T-helper 2 cell treated with Interferon-gamma antibody and Interleukin-4, amounts not matched to agents 5 μg/mL and 100 μg/mL, for 36 hours (primary cell): Measurements from ENCODE around the gene SNED1.

Experiments
- DNase-seq: peaks from one replicate; pipeline ENCODE4 v3.0.0; 2021; ENCODE audit warnings: low spot score
- H3K27ac Mint-ChIP-seq: one replicate; pipeline ENCODE4 v1.8.0; 2021; ENCODE audit warnings: mild to moderate bottlenecking, mixed read lengths
- H3K27me3 Mint-ChIP-seq: one replicate; pipeline ENCODE4 v1.8.0; 2021; ENCODE audit warnings: low read depth, mixed read lengths
- H3K36me3 Mint-ChIP-seq: one replicate; pipeline ENCODE4 v1.8.0; 2021; ENCODE audit warnings: low read depth, mixed read lengths
- H3K4me1 Mint-ChIP-seq: one replicate; pipeline ENCODE4 v1.8.0; 2021; ENCODE audit warnings: low read depth, mixed read lengths
- H3K4me3 Mint-ChIP-seq: one replicate; pipeline ENCODE4 v1.8.0; 2022; ENCODE audit warnings: mild to moderate bottlenecking, moderate library complexity, mixed read lengths
- H3K9me3 Mint-ChIP-seq: one replicate; pipeline ENCODE4 v1.8.0; 2021; ENCODE audit warnings: mixed read lengths

Gene SNED1

GRCh38 chr2:241009601-241010530, 11.4 kb downstream of the SNED1 start:
- H3K9me3 Mint-ChIP-seq = peaks cover 12% of the 10 kb centered on the region
- peaks cover 3% of the 10 kb centered on the region for H3K36me3 Mint-ChIP-seq
- peak overlapping the region; percentile 72 for H3K27ac Mint-ChIP-seq
- peak overlapping the region; percentile 14 for H3K4me3 Mint-ChIP-seq
- peaks cover 3% of the 10 kb centered on the region for H3K27me3 Mint-ChIP-seq
- peaks cover 13% of the 10 kb centered on the region for H3K4me1 Mint-ChIP-seq
- peak; percentile 27 for DNase-seq

GRCh38 chr2:241010531-241011295, 12.3 kb downstream of the SNED1 start:
- no peak overlapping the region for H3K27ac Mint-ChIP-seq
- H3K36me3 Mint-ChIP-seq = no peaks in the 10 kb centered on the region
- no peak for DNase-seq
- peaks cover 6% of the 10 kb centered on the region for H3K9me3 Mint-ChIP-seq
- H3K27me3 Mint-ChIP-seq = peaks cover 3% of the 10 kb centered on the region
- H3K4me1 Mint-ChIP-seq = peaks cover 13% of the 10 kb centered on the region
- no peak overlapping the region for H3K4me3 Mint-ChIP-seq

DNA sequence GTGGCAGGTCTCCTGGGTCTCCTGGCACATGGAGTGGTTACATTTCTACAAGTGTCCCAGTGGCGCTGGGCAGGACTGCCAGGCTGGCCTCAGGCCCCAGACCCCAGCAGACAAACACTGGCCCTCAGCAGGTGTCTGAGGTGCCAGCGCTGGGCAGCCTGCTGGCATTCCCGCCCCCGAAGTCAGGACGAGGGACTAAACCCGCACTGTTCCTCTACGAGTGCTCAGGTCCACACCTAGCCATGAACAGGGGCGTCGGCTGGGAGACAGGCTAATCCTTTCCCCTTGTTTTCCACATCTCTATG, 12.8 kb downstream of the SNED1 start:
- H3K36me3 Mint-ChIP-seq = no peaks in the 10 kb centered on the region
- no peak overlapping the region for H3K27ac Mint-ChIP-seq
- H3K9me3 Mint-ChIP-seq = peaks cover under 1% of the 10 kb centered on the region
- peaks cover 3% of the 10 kb centered on the region for H3K27me3 Mint-ChIP-seq
- DNase-seq = no peak
- H3K4me1 Mint-ChIP-seq = peaks cover 13% of the 10 kb centered on the region
- H3K4me3 Mint-ChIP-seq = no peak overlapping the region

GRCh38 chr2:241011751-241012510, 13.5 kb downstream of the SNED1 start:
- Mint-ChIP-seq H3K4me1 (peaks cover 8% of the 10 kb centered on the region), H3K36me3 (no peaks in the 10 kb centered on the region), H3K4me3 (no peak overlapping the region), H3K27me3 (peaks cover 3% of the 10 kb centered on the region), H3K9me3 (no peaks in the 10 kb centered on the region), H3K27ac (no peak overlapping the region)
- DNase-seq = no peak

- Mint-ChIP-seq H3K9me3 (no peaks in the 10 kb centered on the region), H3K4me3 (no peak overlapping the region), H3K27me3 (peaks cover 3% of the 10 kb centered on the region), H3K4me1 (peaks cover 5% of the 10 kb centered on the region), H3K27ac (no peak overlapping the region), H3K36me3 (no peaks in the 10 kb centered on the region)
- no peak for DNase-seq
These were observed 15.8 kb downstream of the SNED1 start for GRCh38 chr2:241014224-241014623.

DNA sequence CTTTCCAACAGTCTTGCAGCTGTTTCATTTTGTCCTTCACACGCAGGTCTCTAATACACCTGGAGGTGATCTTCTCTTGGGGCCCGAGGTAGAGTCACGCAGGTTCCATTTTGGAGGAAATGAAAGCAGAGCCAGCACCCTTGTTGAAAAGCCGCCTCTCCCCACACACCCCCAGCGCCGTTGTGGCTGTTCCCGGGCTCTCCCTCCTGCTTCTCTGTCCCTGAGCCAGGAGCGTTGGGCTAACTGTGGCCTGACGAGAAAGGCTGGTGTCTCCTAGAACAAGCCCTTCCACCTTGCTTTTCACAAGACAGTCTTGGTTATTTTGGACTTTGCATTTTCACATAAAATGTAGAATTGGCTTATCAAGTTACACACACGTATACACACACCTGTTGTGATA, 16.3 kb downstream of the SNED1 start:
- Mint-ChIP-seq H3K27me3 (peaks cover 3% of the 10 kb centered on the region), H3K27ac (no peak overlapping the region), H3K9me3 (no peaks in the 10 kb centered on the region)

GRCh38 chr2:241015439-241015838, 17.0 kb downstream of the SNED1 start:
- Mint-ChIP-seq H3K9me3 (no peaks in the 10 kb centered on the region), H3K27me3 (peaks cover 3% of the 10 kb centered on the region), H3K4me3 (no peak overlapping the region), H3K4me1 (no peaks in the 10 kb centered on the region), H3K36me3 (no peaks in the 10 kb centered on the region), H3K27ac (no peak overlapping the region)
- no peak for DNase-seq

More for the DNA sequence above, 16.3 kb downstream of the SNED1 start:
- Mint-ChIP-seq H3K4me1 (peaks cover 4% of the 10 kb centered on the region), H3K36me3 (no peaks in the 10 kb centered on the region), H3K4me3 (no peak overlapping the region)
- no peak for DNase-seq

- no peak overlapping the region for H3K4me3 Mint-ChIP-seq
- H3K27ac Mint-ChIP-seq = no peak overlapping the region
- no peaks in the 10 kb centered on the region for H3K36me3 Mint-ChIP-seq
- DNase-seq = no peak
- no peaks in the 10 kb centered on the region for H3K4me1 Mint-ChIP-seq
- H3K27me3 Mint-ChIP-seq = peaks cover 1% of the 10 kb centered on the region
- peaks cover 3% of the 10 kb centered on the region for H3K9me3 Mint-ChIP-seq
These were observed 19.0 kb downstream of the SNED1 start for GRCh38 chr2:241017228-241017940.

GRCh38 chr2:241018051-241018891, 19.9 kb downstream of the SNED1 start:
- H3K9me3 Mint-ChIP-seq = peaks cover 3% of the 10 kb centered on the region
- H3K4me3 Mint-ChIP-seq = no peak overlapping the region
- no peak overlapping the region for H3K27ac Mint-ChIP-seq
- no peaks in the 10 kb centered on the region for H3K36me3 Mint-ChIP-seq
- H3K4me1 Mint-ChIP-seq = no peaks in the 10 kb centered on the region
- H3K27me3 Mint-ChIP-seq = no peaks in the 10 kb centered on the region
- DNase-seq = no peak

GRCh38 chr2:241019441-241020139, 21.2 kb downstream of the SNED1 start:
- Mint-ChIP-seq H3K4me1 (no peaks in the 10 kb centered on the region), H3K36me3 (no peaks in the 10 kb centered on the region), H3K27ac (no peak overlapping the region), H3K27me3 (no peaks in the 10 kb centered on the region), H3K4me3 (no peak overlapping the region), H3K9me3 (peaks cover 3% of the 10 kb centered on the region)
- no peak for DNase-seq

DNA sequence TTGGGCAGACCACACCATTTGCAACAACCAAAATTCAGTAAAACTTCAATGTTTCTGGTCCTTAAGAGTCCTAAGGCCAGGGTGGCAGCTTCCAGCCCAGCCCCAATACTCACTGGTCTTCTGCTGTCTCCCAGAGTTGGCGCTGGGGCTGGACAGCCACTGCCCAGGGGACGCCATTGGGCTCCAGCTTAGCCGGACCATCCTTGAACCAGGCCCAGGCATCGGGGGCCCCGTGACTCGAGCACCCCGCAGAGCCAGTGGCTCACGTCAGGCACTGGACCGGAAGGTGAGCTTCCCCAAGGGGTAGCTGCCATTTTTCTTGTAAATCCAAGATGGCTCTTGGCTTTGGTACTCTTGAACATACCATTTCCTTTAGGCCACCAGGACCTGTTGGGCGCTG, 21.8 kb downstream of the SNED1 start:
- Mint-ChIP-seq H3K4me1 (no peaks in the 10 kb centered on the region), H3K27ac (no peak overlapping the region), H3K9me3 (peaks cover 7% of the 10 kb centered on the region), H3K4me3 (no peak overlapping the region), H3K36me3 (no peaks in the 10 kb centered on the region), H3K27me3 (no peaks in the 10 kb centered on the region)
- no peak for DNase-seq

DNA sequence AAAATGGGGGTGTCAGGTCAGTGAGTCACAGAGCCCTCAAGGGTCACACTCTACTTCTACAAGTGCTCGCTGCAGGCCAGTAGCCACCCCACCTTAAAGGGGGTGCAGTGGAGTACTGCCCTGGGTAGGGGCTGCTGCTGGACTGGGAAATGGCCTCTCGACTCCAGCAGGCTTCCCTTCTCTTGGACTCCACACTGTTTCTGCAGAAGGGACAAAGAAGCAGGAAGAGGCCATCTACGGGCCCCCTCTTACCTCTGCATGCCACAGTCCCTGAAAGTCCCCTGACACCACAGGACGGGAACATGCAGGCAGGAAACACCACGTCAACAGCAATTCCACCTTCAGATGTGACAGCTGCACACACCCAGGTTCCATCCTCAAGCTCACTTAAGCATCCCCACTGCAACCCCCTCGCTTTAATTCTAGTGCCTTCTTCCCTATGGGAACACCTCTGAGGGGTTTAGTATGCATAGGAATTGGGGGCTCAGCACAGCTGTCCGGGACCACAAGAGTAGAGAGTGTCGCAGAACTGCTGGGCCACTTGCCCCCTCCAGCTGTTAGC, 22.3 kb downstream of the SNED1 start:
- H3K27me3 Mint-ChIP-seq = no peaks in the 10 kb centered on the region
- peaks cover 12% of the 10 kb centered on the region for H3K9me3 Mint-ChIP-seq

More for the DNA sequence above, 22.3 kb downstream of the SNED1 start:
- peak; percentile 2 for DNase-seq
- Mint-ChIP-seq H3K4me1 (no peaks in the 10 kb centered on the region), H3K4me3 (no peak overlapping the region), H3K36me3 (peaks cover 3% of the 10 kb centered on the region), H3K27ac (no peak overlapping the region)
